ENCODE measurements around the gene GALNT2.

Gene GALNT2

GRCh38 chr1:230070321-230071208 is 3.5 kb downstream of the GALNT2 start:
- no peaks in the 10 kb centered on the region for H3K36me3 ChIP-seq (ENCODE audit: control insufficient read depth in 5 of 5, insufficient read depth in 5 of 5, low read length in 5 of 5)
- no peak overlapping the region for H3K9ac ChIP-seq (ENCODE audit: low read length in 5 of 5)
- H3K27me3 ChIP-seq (ENCODE audit: control insufficient read depth in 5 of 5, insufficient read depth in 4 of 5, low read length in 5 of 5) = no peaks in the 10 kb centered on the region
- H3K27ac ChIP-seq (ENCODE audit: low read depth, low read length) = no peak overlapping the region
- no peaks in the 10 kb centered on the region for H3K9me3 ChIP-seq (ENCODE audit: control insufficient read depth in 5 of 5, low read length in 5 of 5)
- peaks cover 5 to 57% (median 41%) of the 10 kb centered on the region in 5 donors for H3K4me1 ChIP-seq (ENCODE audit: control insufficient read depth in 5 of 5, insufficient read depth in 5 of 5, low read length in 5 of 5)
- no peak overlapping the region for H3K4me3 ChIP-seq (ENCODE audit: low read depth in 1 of 5, low read length in 5 of 5)

GRCh38 chr1:230071316-230071715 is 4.3 kb downstream of the GALNT2 start:
- Histone ChIP-seq H3K4me1 (ENCODE audit: control insufficient read depth in 5 of 5, insufficient read depth in 5 of 5, low read length in 5 of 5) (peaks cover 5 to 50% (median 40%) of the 10 kb centered on the region in 5 donors), H3K9me3 (ENCODE audit: control insufficient read depth in 5 of 5, low read length in 5 of 5) (no peaks in the 10 kb centered on the region), H3K36me3 (ENCODE audit: control insufficient read depth in 5 of 5, insufficient read depth in 5 of 5, low read length in 5 of 5) (no peaks in the 10 kb centered on the region), H3K9ac (ENCODE audit: low read length in 5 of 5) (no peak overlapping the region), H3K27ac (ENCODE audit: low read depth, low read length) (no peak overlapping the region), H3K27me3 (ENCODE audit: control insufficient read depth in 5 of 5, insufficient read depth in 4 of 5, low read length in 5 of 5) (no peaks in the 10 kb centered on the region), H3K4me3 (ENCODE audit: low read depth in 1 of 5, low read length in 5 of 5) (no peak overlapping the region)

- Histone ChIP-seq H3K27me3 (ENCODE audit: control insufficient read depth in 5 of 5, insufficient read depth in 4 of 5, low read length in 5 of 5) (no peaks in the 10 kb centered on the region), H3K27ac (ENCODE audit: low read depth, low read length) (no peak overlapping the region), H3K9ac (ENCODE audit: low read length in 5 of 5) (no peak overlapping the region), H3K9me3 (ENCODE audit: control insufficient read depth in 5 of 5, low read length in 5 of 5) (no peaks in the 10 kb centered on the region), H3K4me1 (ENCODE audit: control insufficient read depth in 5 of 5, insufficient read depth in 5 of 5, low read length in 5 of 5) (peaks cover 5 to 47% (median 37%) of the 10 kb centered on the region in 5 donors), H3K4me3 (ENCODE audit: low read depth in 1 of 5, low read length in 5 of 5) (no peak overlapping the region), H3K36me3 (ENCODE audit: control insufficient read depth in 5 of 5, insufficient read depth in 5 of 5, low read length in 5 of 5) (peaks cover 0 to 3% (median 0%) of the 10 kb centered on the region in 5 donors)
Observed at GRCh38 chr1:230072296-230072695, 5.3 kb downstream of the GALNT2 start.

- Histone ChIP-seq H3K27ac (ENCODE audit: low read depth, low read length) (no peak overlapping the region), H3K27me3 (ENCODE audit: control insufficient read depth in 5 of 5, insufficient read depth in 4 of 5, low read length in 5 of 5) (no peaks in the 10 kb centered on the region), H3K4me1 (ENCODE audit: control insufficient read depth in 5 of 5, insufficient read depth in 5 of 5, low read length in 5 of 5) (peaks cover 5 to 43% (median 39%) of the 10 kb centered on the region in 5 donors), H3K9ac (ENCODE audit: low read length in 5 of 5) (no peak overlapping the region), H3K9me3 (ENCODE audit: control insufficient read depth in 5 of 5, low read length in 5 of 5) (no peaks in the 10 kb centered on the region), H3K36me3 (ENCODE audit: control insufficient read depth in 5 of 5, insufficient read depth in 5 of 5, low read length in 5 of 5) (peaks cover 0 to 3% (median 0%) of the 10 kb centered on the region in 5 donors), H3K4me3 (ENCODE audit: low read depth in 1 of 5, low read length in 5 of 5) (no peak overlapping the region)
Observed at GRCh38 chr1:230072866-230073265, 5.8 kb downstream of the GALNT2 start.

- Histone ChIP-seq H3K9me3 (ENCODE audit: control insufficient read depth in 5 of 5, low read length in 5 of 5) (no peaks in the 10 kb centered on the region), H3K27me3 (ENCODE audit: control insufficient read depth in 5 of 5, insufficient read depth in 4 of 5, low read length in 5 of 5) (no peaks in the 10 kb centered on the region), H3K9ac (ENCODE audit: low read length in 5 of 5) (peak overlapping the region in 1 of 5 donors; percentile 38), H3K27ac (ENCODE audit: low read depth, low read length) (peak overlapping the region; percentile 37), H3K36me3 (ENCODE audit: control insufficient read depth in 5 of 5, insufficient read depth in 5 of 5, low read length in 5 of 5) (peaks cover 0 to 3% (median 0%) of the 10 kb centered on the region in 5 donors), H3K4me3 (ENCODE audit: low read depth in 1 of 5, low read length in 5 of 5) (no peak overlapping the region), H3K4me1 (ENCODE audit: control insufficient read depth in 5 of 5, insufficient read depth in 5 of 5, low read length in 5 of 5) (peaks cover 5 to 37% (median 37%) of the 10 kb centered on the region in 5 donors)
Observed at GRCh38 chr1:230073371-230074035, 6.5 kb downstream of the GALNT2 start.

- no peaks in the 10 kb centered on the region for H3K27me3 ChIP-seq (ENCODE audit: control insufficient read depth in 5 of 5, insufficient read depth in 4 of 5, low read length in 5 of 5)
- H3K36me3 ChIP-seq (ENCODE audit: control insufficient read depth in 5 of 5, insufficient read depth in 5 of 5, low read length in 5 of 5) = peaks cover 0 to 3% (median 0%) of the 10 kb centered on the region in 5 donors
- peaks cover 5 to 31% (median 30%) of the 10 kb centered on the region in 5 donors for H3K4me1 ChIP-seq (ENCODE audit: control insufficient read depth in 5 of 5, insufficient read depth in 5 of 5, low read length in 5 of 5)
- no peaks in the 10 kb centered on the region for H3K9me3 ChIP-seq (ENCODE audit: control insufficient read depth in 5 of 5, low read length in 5 of 5)
- H3K4me3 ChIP-seq (ENCODE audit: low read depth in 1 of 5, low read length in 5 of 5) = no peak overlapping the region
- peak overlapping the region; percentile 37 for H3K27ac ChIP-seq (ENCODE audit: low read depth, low read length)
- no peak overlapping the region for H3K9ac ChIP-seq (ENCODE audit: low read length in 5 of 5)
Observed at GRCh38 chr1:230074270-230074669, 7.2 kb downstream of the GALNT2 start.

- H3K9ac ChIP-seq (ENCODE audit: low read length in 5 of 5) = no peak overlapping the region
- H3K4me1 ChIP-seq (ENCODE audit: control insufficient read depth in 5 of 5, insufficient read depth in 5 of 5, low read length in 5 of 5) = peaks cover 5 to 27% (median 26%) of the 10 kb centered on the region in 5 donors
- H3K27ac ChIP-seq (ENCODE audit: low read depth, low read length) = no peak overlapping the region
Observed at GRCh38 chr1:230074762-230075161, 7.7 kb downstream of the GALNT2 start.

GRCh38 chr1:230076121-230076520 is 9.1 kb downstream of the GALNT2 start:
- Histone ChIP-seq H3K27ac (ENCODE audit: low read depth, low read length) (no peak overlapping the region), H3K27me3 (ENCODE audit: control insufficient read depth in 5 of 5, insufficient read depth in 4 of 5, low read length in 5 of 5) (no peaks in the 10 kb centered on the region), H3K4me1 (ENCODE audit: control insufficient read depth in 5 of 5, insufficient read depth in 5 of 5, low read length in 5 of 5) (peaks cover 5 to 26% (median 20%) of the 10 kb centered on the region in 5 donors), H3K4me3 (ENCODE audit: low read depth in 1 of 5, low read length in 5 of 5) (no peak overlapping the region), H3K9ac (ENCODE audit: low read length in 5 of 5) (no peak overlapping the region), H3K36me3 (ENCODE audit: control insufficient read depth in 5 of 5, insufficient read depth in 5 of 5, low read length in 5 of 5) (peaks cover 0 to 5% (median 0%) of the 10 kb centered on the region in 5 donors), H3K9me3 (ENCODE audit: control insufficient read depth in 5 of 5, low read length in 5 of 5) (no peaks in the 10 kb centered on the region)

More at GRCh38 chr1:230074762-230075161, 7.7 kb downstream of the GALNT2 start:
- Histone ChIP-seq H3K4me3 (ENCODE audit: low read depth in 1 of 5, low read length in 5 of 5) (no peak overlapping the region), H3K36me3 (ENCODE audit: control insufficient read depth in 5 of 5, insufficient read depth in 5 of 5, low read length in 5 of 5) (peaks cover 0 to 3% (median 0%) of the 10 kb centered on the region in 5 donors), H3K9me3 (ENCODE audit: control insufficient read depth in 5 of 5, low read length in 5 of 5) (no peaks in the 10 kb centered on the region), H3K27me3 (ENCODE audit: control insufficient read depth in 5 of 5, insufficient read depth in 4 of 5, low read length in 5 of 5) (no peaks in the 10 kb centered on the region)

GRCh38 chr1:230077011-230077410 is 10.0 kb downstream of the GALNT2 start:
- Histone ChIP-seq H3K36me3 (ENCODE audit: control insufficient read depth in 5 of 5, insufficient read depth in 5 of 5, low read length in 5 of 5) (peaks cover 0 to 5% (median 0%) of the 10 kb centered on the region in 5 donors), H3K9me3 (ENCODE audit: control insufficient read depth in 5 of 5, low read length in 5 of 5) (no peaks in the 10 kb centered on the region), H3K4me3 (ENCODE audit: low read depth in 1 of 5, low read length in 5 of 5) (no peak overlapping the region), H3K27me3 (ENCODE audit: control insufficient read depth in 5 of 5, insufficient read depth in 4 of 5, low read length in 5 of 5) (no peaks in the 10 kb centered on the region), H3K9ac (ENCODE audit: low read length in 5 of 5) (no peak overlapping the region), H3K4me1 (ENCODE audit: control insufficient read depth in 5 of 5, insufficient read depth in 5 of 5, low read length in 5 of 5) (peaks cover 5 to 28% (median 20%) of the 10 kb centered on the region in 5 donors), H3K27ac (ENCODE audit: low read depth, low read length) (no peak overlapping the region)

Measured in subcutaneous abdominal adipose tissue (tissue), 5 donors.